ENCODE data around the gene ARL2BP. TPM values are rescaled to one million over a fixed set of nuclear protein-coding genes. Genes with fewer than 3 reads are reported as not detected.
A peak's percentile ranks its signal among the peaks of the same experiment; 100 is the strongest.

ARL2BP gene
- total and polyA plus RNA-seq, 7 experiments from 2014 or later, result 32.6 to 166 (median 56.9) TPM

DNA sequence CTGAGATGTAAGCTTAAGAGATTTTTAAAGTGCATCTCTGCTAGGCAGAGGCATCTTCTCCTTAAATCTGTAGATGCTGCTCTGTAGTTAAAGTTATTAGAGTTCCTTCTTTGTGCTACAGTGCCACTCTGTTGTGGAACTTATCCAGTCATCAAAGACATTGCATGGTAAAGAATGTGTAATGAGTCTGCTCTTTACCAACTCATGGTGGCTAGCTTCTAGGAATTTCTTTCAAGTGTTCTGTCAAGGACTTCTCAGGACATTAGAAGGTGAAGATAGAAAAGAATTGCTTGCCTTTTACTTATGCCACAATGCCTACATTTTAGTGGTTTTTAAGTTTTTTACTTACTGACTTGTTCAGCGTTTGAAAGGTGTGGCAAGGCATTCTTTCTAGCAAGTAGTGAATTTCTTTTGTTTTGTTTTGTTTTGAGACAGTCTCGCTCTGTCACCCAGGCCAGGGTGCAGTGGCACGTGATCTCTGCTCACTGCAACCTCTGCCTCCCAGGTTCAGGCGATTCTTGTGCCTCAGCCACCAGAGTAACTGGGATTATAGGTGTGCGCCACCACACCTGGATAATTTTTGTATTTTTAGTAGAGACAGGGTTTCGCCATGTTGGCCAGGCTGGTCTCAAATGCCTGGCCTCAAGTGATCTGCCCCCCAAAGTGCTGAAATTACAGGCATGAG lies 20.3 kb upstream of the ARL2BP start:
- no peak for DNase-seq
- Mint-ChIP-seq H3K4me1 (peaks cover 0 to 5% (median 0%) of the 10 kb centered on the region in 7 donors), H3K36me3 (peaks cover 23 to 62% (median 36%) of the 10 kb centered on the region in 5 donors), H3K27ac (no peak overlapping the region), H3K9me3 (peaks cover 0 to 2% (median 0%) of the 10 kb centered on the region in 11 donors), H3K27me3 (no peaks in the 10 kb centered on the region), H3K4me3 (no peak overlapping the region)
- intact Hi-C loops (cut with micrococcal nuclease), result no loop called here
- no peak overlapping the region for H3K27ac ChIP-seq (ENCODE audit: low read depth, low read length)
- no peaks in the 10 kb centered on the region for H3K27me3 ChIP-seq (ENCODE audit: control insufficient read depth in 2 of 2, insufficient read depth in 2 of 2, low read length in 2 of 2)
- ChIA-PET POLR2A (interaction anchor here (0.5 to 0.8 kb wide), 2 partner anchors 39 to 65 kb away, joined by 3 to 4 read pairs; partner anchors contain the start of gene RSPRY1), CTCF (interaction anchor here (0.9 kb wide), 1 partner anchor 11 kb away, joined by 3 read pairs; no protein-coding TSS in a partner anchor)
- H3K36me3 ChIP-seq (ENCODE audit: control insufficient read depth in 2 of 3, insufficient read depth in 3 of 3, low read length in 3 of 3), result peaks cover 16 to 83% (median 28%) of the 10 kb centered on the region in 3 experiments
- ATAC-seq, result no peak
- no peaks in the 10 kb centered on the region for H3K4me1 ChIP-seq (ENCODE audit: control insufficient read depth in 2 of 2, insufficient read depth in 2 of 2, low read length in 2 of 2)
- H3K4me3 ChIP-seq (ENCODE audit: low read length), result no peak overlapping the region
- H3K9me3 ChIP-seq (ENCODE audit: control insufficient read depth in 2 of 3, low read length in 3 of 3), result no peaks in the 10 kb centered on the region

DNA sequence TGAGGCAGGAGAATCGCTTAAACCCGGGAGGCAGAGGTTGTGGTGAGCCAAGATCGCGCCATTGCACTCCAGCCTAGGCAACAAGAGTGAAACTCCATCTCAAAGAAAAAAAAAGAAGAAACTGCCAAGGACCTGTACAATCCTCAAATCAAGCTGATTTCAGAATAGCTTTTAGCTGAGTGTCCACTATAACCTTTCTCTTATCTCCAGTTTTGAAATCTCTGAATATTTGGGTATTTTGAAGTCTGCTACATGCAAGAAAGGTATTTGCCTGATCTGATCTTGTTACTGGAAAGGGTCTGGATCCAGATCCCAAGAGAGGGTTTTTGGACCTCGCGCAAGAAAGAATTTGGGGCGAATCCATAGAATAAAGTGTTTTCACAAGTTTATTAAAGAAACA lies 19.1 kb upstream of the ARL2BP start:
- no peak overlapping the region for H3K27ac ChIP-seq (ENCODE audit: low read depth, low read length)
- no peak overlapping the region for H3K4me3 ChIP-seq (ENCODE audit: low read length)
- ATAC-seq (no peak), DNase-seq (no peak)
- intact Hi-C loops (cut with micrococcal nuclease), result no loop called here
- no peak overlapping the region for H3K4me3 Mint-ChIP-seq
- no peak overlapping the region for H3K27ac Mint-ChIP-seq
- ChIA-PET CTCF (no interaction called here), POLR2A (no interaction called here)
- H3K36me3 ChIP-seq (ENCODE audit: control insufficient read depth in 2 of 3, insufficient read depth in 3 of 3, low read length in 3 of 3), result peaks cover 23 to 87% (median 26%) of the 10 kb centered on the region in 3 experiments
- no peaks in the 10 kb centered on the region for H3K9me3 ChIP-seq (ENCODE audit: control insufficient read depth in 2 of 3, low read length in 3 of 3)
- H3K4me1 Mint-ChIP-seq, result no peaks in the 10 kb centered on the region
- H3K9me3 Mint-ChIP-seq, result no peaks in the 10 kb centered on the region
- no peaks in the 10 kb centered on the region for H3K4me1 ChIP-seq (ENCODE audit: control insufficient read depth in 2 of 2, insufficient read depth in 2 of 2, low read length in 2 of 2)
- H3K36me3 Mint-ChIP-seq, result peaks cover 17 to 60% (median 32%) of the 10 kb centered on the region in 5 donors
- H3K27me3 ChIP-seq (ENCODE audit: control insufficient read depth in 2 of 2, insufficient read depth in 2 of 2, low read length in 2 of 2), result no peaks in the 10 kb centered on the region
- H3K27me3 Mint-ChIP-seq, result no peaks in the 10 kb centered on the region

- peaks cover 15 to 58% (median 29%) of the 10 kb centered on the region in 5 donors for H3K36me3 Mint-ChIP-seq
- H3K4me1 Mint-ChIP-seq, result no peaks in the 10 kb centered on the region
- H3K9me3 Mint-ChIP-seq, result no peaks in the 10 kb centered on the region
- Histone ChIP-seq H3K36me3 (ENCODE audit: control insufficient read depth in 2 of 3, insufficient read depth in 3 of 3, low read length in 3 of 3) (peaks cover 26 to 87% (median 30%) of the 10 kb centered on the region in 3 experiments), H3K27me3 (ENCODE audit: control insufficient read depth in 2 of 2, insufficient read depth in 2 of 2, low read length in 2 of 2) (no peaks in the 10 kb centered on the region), H3K4me1 (ENCODE audit: control insufficient read depth in 2 of 2, insufficient read depth in 2 of 2, low read length in 2 of 2) (no peaks in the 10 kb centered on the region), H3K9me3 (ENCODE audit: control insufficient read depth in 2 of 3, low read length in 3 of 3) (no peaks in the 10 kb centered on the region), H3K4me3 (ENCODE audit: low read length) (no peak overlapping the region), H3K27ac (ENCODE audit: low read depth, low read length) (no peak overlapping the region)
- intact Hi-C loops (cut with micrococcal nuclease), result no loop called here
- H3K27ac Mint-ChIP-seq, result peak overlapping the region in 1 of 9 donors; percentile 12
- ATAC-seq, result no peak
- ChIA-PET POLR2A (no interaction called here), CTCF (no interaction called here)
- no peaks in the 10 kb centered on the region for H3K27me3 Mint-ChIP-seq
- no peak for DNase-seq
- no peak overlapping the region for H3K4me3 Mint-ChIP-seq
Observed at GRCh38 chr16:57226701-57227621, 18.1 kb upstream of the ARL2BP start.

- peaks cover 0 to 4% (median 0%) of the 10 kb centered on the region in 7 donors for H3K4me1 Mint-ChIP-seq
- H3K36me3 ChIP-seq (ENCODE audit: control insufficient read depth in 2 of 3, insufficient read depth in 3 of 3, low read length in 3 of 3), result peaks cover 31 to 89% (median 32%) of the 10 kb centered on the region in 3 experiments
- ATAC-seq, result no peak
- ChIA-PET POLR2A (interaction anchor here (1.3 kb wide), 1 partner anchor 17 kb away, joined by 4 read pairs; the partner anchor contains the start of gene ARL2BP), CTCF (no interaction called here)
- no peak overlapping the region for H3K4me3 ChIP-seq (ENCODE audit: low read length)
- H3K27me3 ChIP-seq (ENCODE audit: control insufficient read depth in 2 of 2, insufficient read depth in 2 of 2, low read length in 2 of 2), result no peaks in the 10 kb centered on the region
- H3K4me1 ChIP-seq (ENCODE audit: control insufficient read depth in 2 of 2, insufficient read depth in 2 of 2, low read length in 2 of 2), result no peaks in the 10 kb centered on the region
- DNase-seq, result no peak
- no peak overlapping the region for H3K27ac ChIP-seq (ENCODE audit: low read depth, low read length)
- no peaks in the 10 kb centered on the region for H3K9me3 Mint-ChIP-seq
- H3K36me3 Mint-ChIP-seq, result peaks cover 20 to 56% (median 35%) of the 10 kb centered on the region in 5 donors
- H3K4me3 Mint-ChIP-seq, result no peak overlapping the region
- H3K9me3 ChIP-seq (ENCODE audit: control insufficient read depth in 2 of 3, low read length in 3 of 3), result no peaks in the 10 kb centered on the region
- intact Hi-C loops (cut with micrococcal nuclease), result no loop called here
- no peaks in the 10 kb centered on the region for H3K27me3 Mint-ChIP-seq
- no peak overlapping the region for H3K27ac Mint-ChIP-seq
Observed at GRCh38 chr16:57229079-57229478, 16.0 kb upstream of the ARL2BP start.

- Mint-ChIP-seq H3K27me3 (no peaks in the 10 kb centered on the region), H3K36me3 (peaks cover 26 to 59% (median 44%) of the 10 kb centered on the region in 5 donors), H3K4me3 (no peak overlapping the region), H3K9me3 (no peaks in the 10 kb centered on the region), H3K27ac (no peak overlapping the region), H3K4me1 (peaks cover 0 to 7% (median 0%) of the 10 kb centered on the region in 7 donors)
- no peak for DNase-seq
- no peak overlapping the region for H3K27ac ChIP-seq (ENCODE audit: low read depth, low read length)
- no peaks in the 10 kb centered on the region for H3K27me3 ChIP-seq (ENCODE audit: control insufficient read depth in 2 of 2, insufficient read depth in 2 of 2, low read length in 2 of 2)
- POLR2A ChIA-PET, result no interaction called here
- no peaks in the 10 kb centered on the region for H3K4me1 ChIP-seq (ENCODE audit: control insufficient read depth in 2 of 2, insufficient read depth in 2 of 2, low read length in 2 of 2)
- intact Hi-C loops (cut with micrococcal nuclease), result no loop called here
- peaks cover 36 to 85% (median 36%) of the 10 kb centered on the region in 3 experiments for H3K36me3 ChIP-seq (ENCODE audit: control insufficient read depth in 2 of 3, insufficient read depth in 3 of 3, low read length in 3 of 3)
- ATAC-seq, result no peak
- no peak overlapping the region for H3K4me3 ChIP-seq (ENCODE audit: low read length)
- H3K9me3 ChIP-seq (ENCODE audit: control insufficient read depth in 2 of 3, low read length in 3 of 3), result no peaks in the 10 kb centered on the region
- CTCF ChIA-PET, result no interaction called here
Observed at GRCh38 chr16:57231821-57232350, 13.2 kb upstream of the ARL2BP start.

GRCh38 chr16:57233944-57234706 lies 10.9 kb upstream of the ARL2BP start:
- ATAC-seq, result no peak
- Mint-ChIP-seq H3K4me3 (no peak overlapping the region), H3K4me1 (peaks cover 0 to 7% (median 0%) of the 10 kb centered on the region in 7 donors), H3K9me3 (no peaks in the 10 kb centered on the region), H3K27me3 (no peaks in the 10 kb centered on the region), H3K27ac (peak overlapping the region in 4 of 9 donors; percentile 21 to 74 (median 53)), H3K36me3 (peaks cover 20 to 60% (median 37%) of the 10 kb centered on the region in 5 donors)
- Histone ChIP-seq H3K36me3 (ENCODE audit: control insufficient read depth in 2 of 3, insufficient read depth in 3 of 3, low read length in 3 of 3) (peaks cover 30 to 72% (median 30%) of the 10 kb centered on the region in 3 experiments), H3K9me3 (ENCODE audit: control insufficient read depth in 2 of 3, low read length in 3 of 3) (no peaks in the 10 kb centered on the region), H3K27me3 (ENCODE audit: control insufficient read depth in 2 of 2, insufficient read depth in 2 of 2, low read length in 2 of 2) (no peaks in the 10 kb centered on the region), H3K4me3 (ENCODE audit: low read length) (no peak overlapping the region), H3K4me1 (ENCODE audit: control insufficient read depth in 2 of 2, insufficient read depth in 2 of 2, low read length in 2 of 2) (no peaks in the 10 kb centered on the region), H3K27ac (ENCODE audit: low read depth, low read length) (no peak overlapping the region)
- no peak for DNase-seq
- POLR2A ChIA-PET, result no interaction called here
- CTCF ChIA-PET, result no interaction called here
- intact Hi-C loops (cut with micrococcal nuclease), result no loop called here
